GM19467 (cell line): ENCODE results near the gene AHCTF1.
A peak's percentile ranks its signal among the peaks of the same experiment; 100 is the strongest.
"Not testable (repeated sequence)": the region's sequence is repeated elsewhere in the genome, so short reads cannot be mapped to it uniquely, and the experiment has no call there.

ENCODE experiments used
- ATAC-seq: cut with Tn5 transposase; IDR thresholded peaks from one replicate; pipeline ENCODE4 v1.9.1; 2021; ENCODE audit warnings: mild to moderate bottlenecking, moderate library complexity; ENCODE audit not compliant: unreplicated experiment

AHCTF1 gene

DNA sequence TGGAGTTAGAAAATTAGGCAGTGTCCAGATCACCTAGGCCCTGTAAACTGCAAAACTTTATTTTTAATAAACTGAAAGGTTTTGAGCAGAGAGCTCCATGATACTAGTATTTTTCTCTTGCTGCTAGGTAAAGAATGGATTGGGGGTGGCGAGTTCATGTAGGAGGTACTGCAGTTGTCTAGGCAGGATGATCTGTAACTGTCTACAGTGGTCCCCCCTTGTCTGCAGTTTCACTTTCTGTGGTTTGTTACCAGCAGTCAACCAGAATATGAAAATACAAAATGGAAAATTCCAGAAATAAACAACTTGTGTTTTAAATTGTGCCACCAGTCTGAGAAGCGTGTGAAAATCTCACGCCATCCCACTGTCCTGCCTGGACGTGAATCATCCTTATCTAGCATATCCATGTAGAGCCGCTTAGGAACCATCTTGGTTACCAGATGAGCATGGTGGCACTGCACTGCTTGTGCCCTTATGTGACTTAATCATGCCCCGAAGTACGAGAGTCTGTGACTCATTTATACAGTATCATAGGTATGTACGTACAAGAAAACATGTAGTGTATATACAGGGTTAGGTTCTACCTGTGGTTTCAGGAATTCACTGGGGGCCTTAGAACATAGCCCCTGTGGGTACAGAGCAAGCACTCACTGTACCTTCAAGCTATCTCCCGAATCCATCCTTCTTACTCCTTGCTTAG lies 94.2 kb downstream of the AHCTF1 start:
- no peak for ATAC-seq

GRCh38 chr1:246836209-246836966 lies 95.4 kb downstream of the AHCTF1 start:
- no peak for ATAC-seq

- no peak for ATAC-seq
Measured at GRCh38 chr1:246831543-246831942, 100.2 kb downstream of the AHCTF1 start.

GRCh38 chr1:246828818-246829217 lies 102.9 kb downstream of the AHCTF1 start:
- ATAC-seq: no peak

- no peak for ATAC-seq
Measured at GRCh38 chr1:246827396-246827795, 104.4 kb downstream of the AHCTF1 start.

GRCh38 chr1:246825557-246826175 lies 106.1 kb downstream of the AHCTF1 start:
- ATAC-seq: no peak

DNA sequence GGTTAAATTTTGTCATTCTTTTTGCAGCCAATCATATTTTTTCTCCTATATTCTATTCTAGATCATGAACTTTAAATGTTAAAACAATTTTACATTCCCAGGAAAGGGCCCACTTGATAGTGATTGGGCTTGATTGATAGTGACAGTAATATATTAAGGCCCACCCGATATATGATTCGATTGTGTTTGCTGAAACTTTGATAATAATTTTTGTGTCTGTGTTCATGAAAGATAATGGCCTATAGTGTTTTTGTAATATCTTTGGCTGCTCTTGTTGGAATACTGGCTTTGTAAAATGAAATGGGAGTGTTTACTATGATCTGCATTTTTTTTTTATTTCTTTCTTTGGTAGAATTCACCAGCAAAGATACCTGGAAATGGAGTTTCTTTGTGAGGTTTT lies 107.2 kb downstream of the AHCTF1 start:
- no peak for ATAC-seq

DNA sequence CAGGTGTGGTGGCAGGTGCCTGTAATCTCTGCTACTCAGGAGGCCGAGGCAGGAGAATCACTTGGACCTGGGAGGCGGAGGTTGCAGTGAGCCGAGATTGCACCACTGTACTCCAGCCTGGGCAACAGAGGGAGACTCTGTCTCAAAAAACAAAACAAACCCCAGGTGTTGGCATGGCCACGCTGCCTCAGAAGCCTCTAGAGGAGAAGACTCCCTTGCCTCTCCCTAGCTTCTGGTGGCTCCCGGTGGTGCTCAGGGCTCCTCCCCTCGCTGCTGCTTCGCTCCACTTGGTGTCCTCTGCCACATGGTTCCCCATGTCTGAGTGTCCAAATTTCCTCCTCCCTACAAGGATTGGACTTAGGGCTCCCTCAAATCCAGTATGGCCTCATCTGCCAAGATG lies 109.6 kb downstream of the AHCTF1 start:
- not testable (repeated sequence) for ATAC-seq

GRCh38 chr1:246820666-246821065 lies 111.1 kb downstream of the AHCTF1 start:
- ATAC-seq: no peak

DNA sequence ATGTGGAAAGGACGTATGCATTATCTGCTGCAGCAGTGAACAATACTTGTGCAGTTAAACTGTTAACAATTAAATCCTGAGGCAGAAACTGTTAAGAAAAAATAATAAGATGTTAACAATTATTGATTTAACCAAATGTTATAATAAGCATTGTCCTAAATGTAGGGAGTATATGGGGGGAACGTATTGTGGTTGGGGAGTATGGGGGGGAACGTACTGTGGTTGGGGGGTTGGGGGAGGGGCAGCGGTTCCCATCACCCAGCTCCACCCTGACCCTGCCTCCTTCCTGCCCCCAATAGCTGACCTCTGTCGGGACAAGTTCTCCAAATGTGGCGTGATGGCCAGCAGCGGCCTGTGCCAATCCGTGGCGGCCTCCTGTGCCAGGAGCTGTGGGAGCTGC lies 114.0 kb downstream of the AHCTF1 start:
- ATAC-seq: not testable (repeated sequence)

- ATAC-seq: peak; percentile 69
Measured at GRCh38 chr1:246815693-246816270, 116.0 kb downstream of the AHCTF1 start.

- ATAC-seq: no peak
Measured at GRCh38 chr1:246814890-246815289, 116.9 kb downstream of the AHCTF1 start.

DNA sequence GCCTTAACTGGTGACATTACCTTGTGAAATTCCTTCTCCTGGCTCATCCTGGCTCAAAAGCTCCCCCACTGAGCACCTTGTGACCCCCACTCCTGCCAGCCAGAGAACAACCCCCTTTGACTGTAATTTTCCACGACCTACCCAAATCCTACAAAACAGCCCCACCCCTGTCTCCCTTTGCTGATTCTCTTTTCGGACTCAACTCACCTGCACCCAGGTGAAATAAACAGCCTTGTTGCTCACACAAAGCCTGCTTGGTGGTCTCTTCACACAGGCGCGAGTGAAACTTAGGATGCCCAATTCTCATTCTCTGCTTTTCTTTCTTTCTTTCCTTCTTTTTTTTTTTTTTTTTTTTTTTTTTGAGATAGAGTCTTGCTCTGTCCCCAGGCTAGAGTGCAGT lies 118.4 kb downstream of the AHCTF1 start:
- ATAC-seq: not testable (repeated sequence)

DNA sequence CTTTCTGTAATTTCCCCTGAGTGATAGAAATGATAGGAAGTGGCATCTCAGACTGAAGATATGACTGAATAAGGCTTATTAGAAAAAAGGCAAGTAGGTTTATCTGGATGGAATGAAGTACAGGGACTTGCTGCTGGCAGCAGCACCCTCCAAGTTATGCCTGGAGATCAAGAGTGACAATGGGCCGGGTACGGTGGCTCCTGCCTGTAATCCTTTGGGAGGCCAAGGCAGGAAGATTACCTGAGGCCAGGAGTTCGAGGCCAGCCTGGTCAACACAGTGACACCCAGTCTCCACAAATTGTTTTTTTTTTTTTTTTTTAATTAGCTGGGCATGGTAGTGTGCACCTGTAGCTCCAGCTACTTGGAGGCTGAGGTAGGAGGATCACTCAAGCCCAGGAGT lies 119.8 kb downstream of the AHCTF1 start:
- no peak for ATAC-seq

- ATAC-seq: no peak
Measured at GRCh38 chr1:246809473-246809872, 122.3 kb downstream of the AHCTF1 start.

- ATAC-seq: no peak
Measured at GRCh38 chr1:246805135-246805716, 126.5 kb downstream of the AHCTF1 start.

DNA sequence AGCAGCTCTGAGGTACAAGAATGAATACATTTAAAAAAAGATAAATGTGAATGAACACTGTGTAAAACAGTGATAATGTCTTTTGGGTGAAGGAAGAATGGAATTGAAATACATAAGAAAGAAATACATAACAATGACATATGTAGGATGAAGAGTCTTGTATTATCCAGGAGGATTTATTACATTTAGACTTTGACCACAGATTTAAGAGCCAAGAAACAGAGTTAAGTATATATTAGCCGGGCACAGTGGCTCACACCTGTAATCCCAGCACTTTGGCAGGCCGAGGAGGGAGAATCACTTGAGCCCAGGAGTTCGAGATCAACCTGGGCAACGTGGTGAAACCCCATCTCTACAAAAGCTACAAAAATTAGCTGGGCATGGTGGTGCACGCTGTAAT lies 127.9 kb downstream of the AHCTF1 start:
- no peak for ATAC-seq

GRCh38 chr1:246803373-246803772 lies 128.4 kb downstream of the AHCTF1 start:
- no peak for ATAC-seq

DNA sequence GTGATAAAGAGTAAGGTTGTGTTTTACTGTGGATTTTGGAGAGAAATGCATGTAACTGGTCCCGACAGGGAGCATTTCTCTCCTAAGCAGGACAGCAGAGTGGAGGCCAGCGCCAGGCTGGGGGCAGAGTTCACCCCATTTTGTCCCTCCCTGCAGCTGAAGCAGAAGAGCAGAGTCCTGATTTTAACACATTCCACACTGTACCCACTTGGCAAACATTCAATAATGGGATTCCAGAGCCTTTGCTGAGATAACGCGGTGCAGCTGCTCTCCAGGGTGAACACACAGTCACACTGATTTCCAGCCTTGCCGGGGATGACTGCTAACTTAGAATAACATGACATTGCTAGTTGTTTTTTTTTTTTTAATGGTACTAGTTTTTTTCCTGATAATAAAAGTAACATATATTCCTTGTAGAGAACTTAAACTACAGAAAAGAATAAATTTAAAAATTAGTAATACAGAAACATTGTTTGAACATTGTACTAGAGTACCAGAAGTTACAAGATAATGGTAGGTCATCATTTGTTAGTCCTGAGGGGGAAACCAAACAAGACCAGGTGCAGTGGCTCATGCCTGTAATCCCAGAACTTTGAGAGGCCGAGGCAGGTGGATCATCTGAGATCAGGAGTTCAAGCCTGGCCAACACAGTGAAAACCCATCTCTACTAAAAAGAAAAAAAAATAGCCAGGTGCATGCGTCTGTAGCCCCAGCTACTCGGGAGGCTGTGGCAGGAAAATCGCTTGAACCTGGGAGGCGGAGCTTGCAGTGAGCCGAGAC lies 130.3 kb downstream of the AHCTF1 start:
- ATAC-seq: no peak

- no peak for ATAC-seq
Measured at GRCh38 chr1:246800756-246801155, 131.0 kb downstream of the AHCTF1 start.
